NB4 (cell line): ENCODE data around the gene EBF3.

ENCODE experiments used
- MYC ChIP-seq: IDR thresholded peaks from 2 replicates; pipeline ENCODE4 v1.6.1; 2011; ENCODE audit warnings: low read depth, low read length
- POLR2A ChIP-seq: IDR thresholded peaks from 2 replicates; pipeline ENCODE4 v1.6.1; 2011; ENCODE audit warnings: mild to moderate bottlenecking; ENCODE audit not compliant: insufficient read length; ENCODE audit errors: extremely low read depth
- TF ChIP-seq, protein P1 (sequence below): IDR thresholded peaks from one replicate; pipeline ENCODE4 v1.5.1; 2012; ENCODE audit warnings: low read depth, low read length

DNA sequence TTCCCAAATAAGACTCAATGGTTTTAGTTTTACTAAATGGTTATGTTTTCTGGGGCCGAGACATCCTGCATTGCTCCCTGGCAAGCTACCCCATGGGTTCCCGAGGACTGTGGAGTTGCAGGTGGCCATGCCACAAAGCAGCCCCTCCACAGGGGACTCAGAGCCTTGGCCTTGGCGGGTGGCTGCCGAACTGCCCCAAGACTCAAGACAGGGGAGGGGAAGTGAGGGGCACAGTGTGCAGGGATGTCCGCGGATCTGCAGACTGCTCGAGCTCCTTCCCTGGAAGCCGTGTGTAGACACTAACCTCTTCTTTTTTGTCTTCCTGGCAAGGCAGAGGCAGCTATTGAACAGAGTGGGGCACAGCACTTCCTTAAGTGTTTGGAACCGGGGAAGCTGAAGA lies 154.6 kb downstream of the EBF3 start:
- TF ChIP-seq, protein P1, sequence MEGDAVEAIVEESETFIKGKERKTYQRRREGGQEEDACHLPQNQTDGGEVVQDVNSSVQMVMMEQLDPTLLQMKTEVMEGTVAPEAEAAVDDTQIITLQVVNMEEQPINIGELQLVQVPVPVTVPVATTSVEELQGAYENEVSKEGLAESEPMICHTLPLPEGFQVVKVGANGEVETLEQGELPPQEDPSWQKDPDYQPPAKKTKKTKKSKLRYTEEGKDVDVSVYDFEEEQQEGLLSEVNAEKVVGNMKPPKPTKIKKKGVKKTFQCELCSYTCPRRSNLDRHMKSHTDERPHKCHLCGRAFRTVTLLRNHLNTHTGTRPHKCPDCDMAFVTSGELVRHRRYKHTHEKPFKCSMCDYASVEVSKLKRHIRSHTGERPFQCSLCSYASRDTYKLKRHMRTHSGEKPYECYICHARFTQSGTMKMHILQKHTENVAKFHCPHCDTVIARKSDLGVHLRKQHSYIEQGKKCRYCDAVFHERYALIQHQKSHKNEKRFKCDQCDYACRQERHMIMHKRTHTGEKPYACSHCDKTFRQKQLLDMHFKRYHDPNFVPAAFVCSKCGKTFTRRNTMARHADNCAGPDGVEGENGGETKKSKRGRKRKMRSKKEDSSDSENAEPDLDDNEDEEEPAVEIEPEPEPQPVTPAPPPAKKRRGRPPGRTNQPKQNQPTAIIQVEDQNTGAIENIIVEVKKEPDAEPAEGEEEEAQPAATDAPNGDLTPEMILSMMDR: no peak
- TF ChIP-seq MYC: no peak
- no peak for TF ChIP-seq POLR2A
